Transverse colon (tissue), 4 donors: ENCODE results near the gene LINGO1.

Experiments used
- CTCF ChIP-seq, 5 experiments: fragments of 200-600 bp in 3 of 5; fragments of 450-650 bp in 2 of 5; sonication (generic) in 3 of 5; IDR thresholded peaks; 1 replicate in 2 of 5; 2 replicates in 3 of 5; pipeline ENCODE4 v1.5.1; 2016 to 2017; ENCODE audit warnings: antibody characterized with exemption in 5 of 5, inconsistent platforms in 3 of 5, mild to moderate bottlenecking in 2 of 5, moderate library complexity in 1 of 5
- EP300 ChIP-seq: sonication (generic); formaldehyde crosslinking; IDR thresholded peaks from one replicate; pipeline ENCODE4 v1.6.1; 2017; ENCODE audit warnings: antibody characterized with exemption, low read depth
- POLR2AphosphoS5 ChIP-seq, 3 donors: sonication (generic); formaldehyde crosslinking; IDR thresholded peaks; one replicate each; pipeline ENCODE4 v1.6.1; 2016; ENCODE audit warnings: antibody characterized with exemption in 3 of 3

DNA sequence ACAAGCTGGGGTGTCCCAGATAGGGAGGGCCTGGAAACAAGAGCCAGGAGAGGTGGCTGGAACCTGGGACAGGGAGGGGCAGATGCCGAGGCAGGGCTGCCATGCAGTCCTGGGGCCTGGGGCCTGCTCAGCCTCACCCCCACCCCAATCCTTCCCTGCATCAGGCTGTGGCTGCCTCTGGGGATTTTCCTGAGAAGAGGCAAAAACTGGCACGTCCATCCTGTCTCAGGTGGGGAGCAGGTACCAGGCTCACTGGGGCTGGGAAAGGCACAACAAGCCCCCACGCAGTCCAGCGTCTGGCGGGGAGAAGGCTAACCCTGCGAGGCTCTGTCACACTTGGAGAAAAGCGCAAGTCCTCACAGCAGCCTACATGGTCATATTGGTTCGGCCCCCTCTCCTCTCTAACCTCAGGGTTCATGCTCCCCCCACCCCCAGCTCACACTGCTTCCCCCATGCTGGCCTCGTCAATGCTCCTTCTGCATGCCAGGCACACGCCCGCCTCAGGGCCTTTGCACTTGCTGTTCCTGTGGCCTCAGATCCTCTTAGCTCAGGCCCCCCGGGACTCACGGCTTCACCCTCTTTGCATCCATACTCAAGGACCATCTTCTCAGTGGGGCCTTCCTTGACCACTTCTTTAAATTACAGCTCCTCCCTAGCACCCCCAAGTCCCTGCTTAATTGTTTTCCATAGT is 53.1 kb downstream of the LINGO1 start:
- TF ChIP-seq CTCF (IDR thresholded peaks at IDR 0.05) = no peak
- no peak for TF ChIP-seq POLR2AphosphoS5 (IDR thresholded peaks at IDR 0.05)
- TF ChIP-seq EP300 = no peak
